IPS DF 4.7 (cell line): ENCODE measurements around the gene SHLD2.
"Not testable (repeated sequence)": the region's sequence is repeated elsewhere in the genome, so short reads cannot be mapped to it uniquely, and the experiment has no call there.

Experiments used
- DNase-seq: peaks from one replicate; pipeline ENCODE4 v3.0.0-alpha.2; 2013; ENCODE audit warnings: low spot score; ENCODE audit errors: extremely low read depth

The SHLD2 gene

DNA sequence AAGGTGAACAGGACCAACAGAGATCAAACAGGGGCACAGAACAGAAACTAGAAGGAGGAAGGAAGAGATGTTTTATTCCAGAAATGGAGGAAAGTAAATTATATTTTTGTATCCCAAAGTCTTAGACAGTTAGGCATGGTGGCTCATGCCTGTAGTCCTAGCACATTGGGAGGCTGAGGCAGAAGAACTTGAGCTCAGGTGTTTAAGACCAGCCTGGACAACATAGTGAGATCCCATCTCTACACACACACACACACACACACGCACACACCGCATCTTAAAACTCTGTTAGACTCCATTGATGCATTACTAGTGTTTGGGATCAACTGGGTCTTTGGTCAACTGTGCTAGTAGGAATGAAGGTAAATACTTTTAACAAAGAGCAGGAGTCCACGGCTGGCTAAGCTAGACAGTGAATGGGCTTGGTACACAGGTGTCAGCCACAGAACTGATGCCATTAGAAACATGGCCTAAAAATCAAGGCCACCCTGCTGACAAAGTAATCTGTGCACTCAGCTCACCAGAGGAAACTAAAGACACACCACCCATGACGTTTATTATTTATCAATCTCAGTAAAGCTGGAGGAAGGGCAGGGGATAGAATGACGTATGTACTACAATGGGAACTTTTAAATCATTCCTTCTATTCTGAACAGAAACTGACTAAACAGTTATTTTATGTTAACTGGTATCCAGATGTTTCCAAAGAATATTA is 11.3 kb upstream of the SHLD2 start:
- DNase-seq: not testable (repeated sequence)

GRCh38 chr10:87084291-87084782 is 10.7 kb upstream of the SHLD2 start:
- not testable (repeated sequence) for DNase-seq

DNA sequence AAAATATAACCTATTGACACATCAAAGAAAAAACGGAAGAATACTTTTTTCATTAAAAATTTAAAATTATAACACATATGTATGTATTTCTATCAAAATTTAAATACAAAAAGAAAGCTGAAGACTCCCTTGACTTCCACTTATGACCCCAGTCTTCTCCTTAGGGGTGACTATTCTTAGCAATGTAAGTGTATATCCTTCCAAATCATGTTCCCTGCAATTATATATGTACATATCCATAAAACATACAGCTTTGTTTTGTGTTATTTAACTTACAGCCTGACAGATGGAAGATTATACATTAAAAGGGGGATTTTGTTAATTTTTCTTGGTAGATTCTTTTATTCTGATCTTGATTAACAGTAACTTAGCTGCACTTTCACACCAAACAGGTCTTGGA is 9.5 kb upstream of the SHLD2 start:
- DNase-seq: no peak

DNA sequence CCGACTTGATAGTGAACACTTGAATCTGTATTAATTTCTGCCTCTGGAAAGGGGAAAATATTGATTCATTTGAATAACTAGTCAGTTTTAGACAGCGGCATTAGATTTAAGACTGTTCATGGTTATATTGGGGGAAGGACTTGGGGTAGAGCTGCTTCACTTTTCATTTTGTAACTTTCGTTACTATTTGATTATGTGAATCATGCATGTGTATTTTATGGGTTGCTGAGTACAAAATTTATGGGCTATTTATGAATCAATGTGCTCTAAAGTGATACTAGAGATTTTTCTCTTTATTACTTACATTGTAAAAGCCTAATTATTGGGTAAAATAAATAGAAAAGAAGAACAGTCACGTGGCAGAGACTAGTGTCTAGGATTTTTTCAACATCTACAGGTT is 5.3 kb upstream of the SHLD2 start:
- no peak for DNase-seq

DNA sequence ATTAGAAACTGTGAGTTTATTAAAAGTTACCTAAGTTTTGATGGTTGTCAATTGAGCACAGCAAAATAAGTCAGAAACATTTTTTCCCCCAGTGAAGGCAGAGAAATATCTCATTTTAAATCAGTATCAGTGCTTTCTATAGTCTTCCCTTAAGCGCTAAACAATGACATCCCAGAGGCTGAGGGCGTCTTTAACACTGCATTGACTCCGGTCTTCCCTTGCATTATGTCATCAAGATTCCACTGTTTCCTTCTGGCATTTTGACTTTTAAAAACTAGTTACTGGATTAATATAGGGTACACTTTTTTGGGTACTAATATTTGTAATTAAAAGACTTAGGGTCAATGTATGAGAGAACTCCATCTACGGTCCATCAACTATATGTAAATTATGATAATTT is 4.2 kb upstream of the SHLD2 start:
- no peak for DNase-seq

DNA sequence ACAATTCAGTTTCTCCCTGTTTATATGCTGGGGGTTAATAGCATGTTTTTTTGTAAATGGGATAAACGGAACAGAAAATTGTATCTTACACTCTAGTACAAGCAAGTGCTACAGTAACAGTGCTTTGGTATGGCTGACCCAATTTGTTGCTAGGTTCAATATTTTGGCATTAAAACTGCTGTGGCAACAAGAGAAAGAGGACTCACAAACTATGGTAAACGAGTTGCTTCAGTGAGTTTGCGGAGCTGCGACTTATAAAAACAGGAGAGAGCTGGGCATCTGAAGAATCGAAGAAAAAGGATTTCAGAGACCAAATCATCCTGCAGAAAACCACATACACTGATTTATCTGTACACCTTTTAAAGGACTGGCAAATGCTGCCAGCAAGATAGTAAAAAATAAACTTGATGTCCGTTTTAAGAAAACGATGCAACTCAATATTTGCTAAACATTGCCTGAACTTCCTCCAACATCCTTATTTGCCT is 2.6 kb upstream of the SHLD2 start:
- no peak for DNase-seq

DNA sequence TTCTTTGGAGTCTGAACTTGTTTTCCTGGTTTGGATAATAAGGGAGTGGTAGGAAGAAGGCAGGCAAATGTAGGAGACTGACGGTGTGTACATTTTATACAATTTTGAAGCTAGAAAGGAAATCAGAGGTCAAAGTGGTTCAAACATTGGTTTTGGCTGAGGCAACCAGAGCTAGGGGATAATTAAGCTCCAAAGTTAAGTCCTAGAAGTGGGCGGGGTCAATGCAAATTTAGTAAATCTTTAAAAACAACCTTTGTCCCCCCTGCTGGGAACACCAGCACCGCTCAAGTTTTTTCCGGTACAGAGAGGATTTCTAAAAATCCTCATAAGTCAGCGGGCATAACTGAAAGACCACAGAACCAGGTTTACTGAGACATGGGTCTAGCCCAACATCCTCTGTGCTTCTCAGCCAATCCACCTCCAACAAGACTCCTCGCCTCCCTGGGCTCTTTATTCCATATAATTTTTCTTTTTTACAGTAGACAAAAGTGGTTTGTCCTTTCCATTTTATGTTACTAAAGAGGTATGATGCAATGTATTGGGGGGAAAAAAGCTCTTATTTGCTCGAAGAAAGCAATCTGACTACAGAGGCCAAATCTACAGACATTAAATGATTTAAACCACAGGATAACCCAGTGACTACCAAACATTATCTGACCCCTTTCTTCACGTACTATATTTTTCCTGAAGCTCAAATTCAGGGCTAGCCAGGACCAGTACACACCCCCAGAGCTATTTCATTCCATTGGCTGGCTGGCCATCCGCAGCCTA is 2.0 kb upstream of the SHLD2 start:
- no peak for DNase-seq

DNA sequence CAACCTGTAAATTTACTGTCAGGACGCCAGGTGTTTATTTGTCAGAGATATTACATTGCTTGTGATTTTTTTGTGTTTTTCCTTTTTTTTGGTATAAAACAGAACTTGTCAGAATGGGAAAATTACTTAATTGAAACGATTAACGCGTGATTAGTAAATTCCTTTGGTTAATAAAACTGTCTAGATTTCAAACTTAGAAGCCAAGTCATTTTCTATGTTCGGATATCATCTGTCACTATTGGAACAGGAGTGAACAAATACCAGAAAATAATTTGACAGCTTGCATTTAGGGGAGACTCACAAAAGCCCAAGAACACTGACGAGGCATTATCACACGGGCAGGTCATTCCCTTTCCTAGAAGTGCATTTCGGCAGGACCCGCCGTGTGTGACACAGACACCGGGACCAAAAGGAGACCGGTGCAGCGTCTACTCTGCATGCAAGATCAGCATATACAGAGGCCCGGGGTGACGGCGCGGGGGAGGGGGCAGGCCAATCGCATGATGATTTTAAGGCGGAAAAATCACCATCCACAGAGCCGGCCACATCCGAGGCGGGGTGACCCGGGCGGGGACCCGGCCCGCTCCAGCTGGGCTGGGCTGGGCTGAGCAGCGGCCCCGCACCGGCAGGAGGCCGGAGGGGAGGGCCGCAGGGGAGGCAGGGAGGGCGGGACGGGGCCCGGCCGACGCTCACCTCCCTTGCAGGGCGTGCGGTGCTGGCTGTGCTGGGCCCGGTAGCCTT is 1.2 kb upstream of the SHLD2 start:
- no peak for DNase-seq

GRCh38 chr10:87095236-87095945 is 385 bp downstream of the SHLD2 start:
- no peak for DNase-seq

DNA sequence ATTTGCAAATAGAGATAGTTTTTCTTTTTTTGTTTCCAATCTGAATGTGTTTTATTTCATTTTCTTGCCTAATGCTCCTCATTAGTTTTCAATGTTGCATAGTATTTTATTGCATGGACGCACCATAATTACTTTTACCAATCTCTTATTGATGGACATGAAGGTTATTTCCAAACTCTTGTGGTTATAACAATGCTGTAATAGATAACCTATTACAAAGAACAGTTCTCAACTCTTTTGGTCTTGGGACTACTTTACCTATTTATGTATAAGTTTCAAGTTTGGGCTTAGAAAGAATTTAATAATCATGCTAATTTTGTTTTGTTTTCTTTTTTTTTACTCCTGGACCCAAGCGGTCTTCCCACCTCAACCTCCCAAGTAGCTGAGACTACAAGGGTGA is 7.0 kb downstream of the SHLD2 start:
- DNase-seq: no peak

GRCh38 chr10:87104727-87105126 is 9.7 kb downstream of the SHLD2 start:
- not testable (repeated sequence) for DNase-seq

DNA sequence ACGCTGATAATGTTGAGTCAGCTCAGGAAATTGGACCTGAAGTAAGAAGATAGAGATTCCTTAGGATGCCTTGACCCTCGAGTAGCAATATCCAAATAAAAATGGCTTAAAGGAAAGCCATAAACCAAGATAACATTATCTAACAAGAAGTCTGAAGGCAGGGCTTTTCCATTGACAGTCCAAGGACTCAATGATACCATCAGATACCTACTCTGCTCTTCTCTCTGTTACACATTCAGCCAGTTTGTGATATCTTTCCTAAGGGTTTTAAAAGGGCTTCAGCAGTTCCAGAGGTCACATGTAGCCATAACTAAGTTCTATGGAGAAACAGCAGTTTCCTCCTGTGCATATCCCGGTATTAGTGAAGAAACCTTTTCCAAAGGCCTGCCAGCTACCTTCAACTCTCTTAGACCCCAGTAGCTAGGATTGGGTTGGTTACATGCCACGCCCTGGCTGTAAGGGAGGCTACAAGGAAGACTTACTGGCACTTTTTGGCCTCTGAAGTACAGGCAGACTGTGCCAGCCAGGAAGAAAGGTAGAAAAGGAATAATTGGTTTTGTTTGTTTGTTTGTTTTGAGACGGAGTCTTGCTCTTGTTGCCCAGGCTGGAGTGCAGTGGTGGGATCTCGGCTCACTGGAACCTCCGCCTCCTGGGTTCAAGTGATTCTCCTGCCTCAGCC is 10.6 kb downstream of the SHLD2 start:
- DNase-seq: no peak

DNA sequence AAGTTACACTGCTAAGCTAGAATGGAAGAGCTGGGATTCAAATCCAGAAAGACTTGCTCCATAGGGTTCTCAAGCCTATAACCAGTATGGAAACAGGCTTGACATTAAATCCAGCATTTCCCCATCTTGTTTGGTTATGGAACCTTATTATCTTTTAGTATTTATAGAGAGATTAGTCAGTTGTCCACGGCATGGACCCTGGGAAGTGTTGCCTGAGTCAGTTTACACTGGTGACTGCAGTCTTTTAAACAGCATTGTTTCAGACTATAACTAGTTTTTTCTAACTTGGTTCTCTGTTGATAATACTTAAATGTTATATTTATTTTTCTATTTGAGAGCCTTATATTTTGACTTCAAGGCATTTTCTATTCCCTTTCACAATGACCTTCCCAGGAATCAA is 23.1 kb downstream of the SHLD2 start:
- not testable (repeated sequence) for DNase-seq

DNA sequence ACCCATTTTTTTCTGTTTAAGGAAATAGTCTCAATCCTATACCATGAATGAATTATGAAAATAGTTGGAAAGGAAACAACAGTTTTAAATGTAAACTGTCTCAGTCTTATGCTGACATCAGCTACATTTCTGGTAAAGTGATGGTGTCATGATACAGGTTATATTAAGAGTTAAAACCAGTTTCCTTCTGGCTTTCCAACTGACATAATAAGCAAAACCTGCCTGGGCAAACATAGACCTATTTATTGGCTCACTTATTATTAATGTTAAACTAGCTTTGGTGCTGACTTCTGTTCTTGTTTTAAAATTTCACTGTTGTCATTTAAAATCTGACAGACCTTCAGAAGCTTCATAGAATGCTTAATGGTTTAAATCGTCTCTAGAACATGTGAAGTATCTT is 24.0 kb downstream of the SHLD2 start:
- DNase-seq: not testable (repeated sequence)

- DNase-seq: not testable (repeated sequence)
Measured at GRCh38 chr10:87123351-87123750, 28.3 kb downstream of the SHLD2 start.

DNA sequence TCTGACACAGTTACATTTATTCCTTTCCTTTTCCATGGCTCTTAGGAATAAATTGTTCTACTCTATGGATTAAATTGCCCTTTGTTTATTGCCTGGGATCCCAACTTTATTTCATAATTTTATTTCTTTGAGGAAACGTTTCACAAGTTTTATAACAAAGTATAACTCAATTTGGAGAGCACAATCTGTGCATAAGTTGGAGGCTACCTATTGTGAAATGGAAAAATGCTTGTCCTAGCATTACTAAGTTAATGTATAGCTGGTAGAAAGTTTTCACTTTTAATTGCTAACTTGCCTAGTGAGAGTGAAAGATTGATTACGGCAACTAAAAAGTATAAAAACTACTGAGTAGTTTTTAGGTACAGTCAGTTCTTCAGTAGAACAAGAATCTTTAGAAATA is 32.0 kb downstream of the SHLD2 start:
- DNase-seq: not testable (repeated sequence)

DNA sequence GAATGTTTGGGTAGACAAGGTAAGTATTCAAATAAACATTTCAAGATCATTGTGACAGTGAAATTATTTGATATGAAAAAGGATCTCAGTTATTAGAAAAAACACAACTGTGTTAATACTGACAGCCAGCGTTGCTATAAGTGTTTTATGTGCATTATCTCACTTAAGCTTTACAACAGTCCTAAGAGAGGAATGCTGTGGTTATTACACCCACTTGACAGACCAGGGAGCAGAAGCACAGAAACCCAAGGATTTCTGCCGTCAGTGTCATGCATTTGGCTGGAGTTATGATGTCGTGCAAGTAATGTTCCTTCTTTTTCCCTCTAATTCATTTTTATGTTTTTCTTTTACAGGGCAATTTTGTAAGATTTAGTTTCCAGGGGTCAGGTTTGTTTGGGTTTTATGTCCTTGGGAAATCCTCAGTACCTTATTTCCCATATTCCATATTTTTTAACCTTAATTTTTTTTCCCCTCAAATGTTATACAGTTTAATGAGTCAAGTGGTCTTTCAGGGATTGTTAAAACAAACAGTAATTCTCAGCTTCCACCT is 32.7 kb downstream of the SHLD2 start:
- not testable (repeated sequence) for DNase-seq

DNA sequence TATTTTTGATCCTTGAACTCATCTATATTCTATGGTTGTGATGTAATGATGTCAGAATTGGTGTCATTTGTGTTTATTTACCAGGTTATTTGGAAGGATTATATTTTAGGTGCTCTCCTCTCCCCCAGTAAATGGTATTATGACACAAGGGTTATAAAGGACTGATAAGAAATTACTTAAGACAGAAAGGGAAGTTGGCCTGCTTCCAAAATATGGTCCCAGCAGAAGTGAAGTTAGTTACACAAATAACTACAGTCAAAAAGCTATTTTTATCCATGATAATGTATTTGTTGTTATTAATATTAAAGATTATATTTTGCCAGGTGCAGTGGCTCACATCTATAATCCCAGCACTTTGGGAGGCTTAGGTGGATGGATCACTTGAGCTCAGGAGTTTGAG is 37.2 kb downstream of the SHLD2 start:
- DNase-seq: not testable (repeated sequence)

- DNase-seq: not testable (repeated sequence)
Measured at GRCh38 chr10:87133936-87134335, 38.9 kb downstream of the SHLD2 start.

DNA sequence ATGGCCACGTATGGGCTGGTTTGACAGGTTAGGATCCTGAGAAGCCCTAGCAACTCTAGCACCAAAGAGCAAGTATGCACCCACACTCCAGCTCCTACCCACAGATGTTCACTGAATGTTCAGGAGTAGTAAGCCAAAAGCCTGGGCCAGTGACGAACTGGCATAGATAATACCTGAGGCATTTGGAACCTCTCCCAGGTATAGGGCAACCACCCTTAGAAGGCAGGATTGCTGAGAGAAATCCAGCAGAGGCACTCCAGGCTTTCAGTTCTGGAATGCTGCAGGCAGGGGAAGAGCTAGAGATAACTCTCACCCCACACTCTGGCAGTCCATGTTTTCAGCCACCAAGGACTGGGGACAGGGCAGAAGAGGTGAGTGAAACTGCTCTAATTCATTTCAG is 39.4 kb downstream of the SHLD2 start:
- DNase-seq: not testable (repeated sequence)
